ENCODE results near the gene KAZN.

The KAZN gene

GRCh38 chr1:15065736-15066135 lies 467.3 kb downstream of the KAZN start:
- no peak overlapping the region for H3K4me3 ChIP-seq (ENCODE audit: low read depth, low read length)
- no peak for DNase-seq (ENCODE audit: low read depth)
- TF ChIP-seq CTCF (IDR thresholded peaks at IDR 0.05; ENCODE audit: low read depth, low read length, missing control alignments), result no peak

GRCh38 chr1:15066191-15066590 lies 467.7 kb downstream of the KAZN start:
- no peak for DNase-seq (ENCODE audit: low read depth)
- no peak overlapping the region for H3K4me3 ChIP-seq (ENCODE audit: low read depth, low read length)
- no peak for TF ChIP-seq CTCF (IDR thresholded peaks at IDR 0.05; ENCODE audit: low read depth, low read length, missing control alignments)

- no peak for TF ChIP-seq CTCF (IDR thresholded peaks at IDR 0.05; ENCODE audit: low read depth, low read length, missing control alignments)
- no peak overlapping the region for H3K4me3 ChIP-seq (ENCODE audit: low read depth, low read length)
- no peak for DNase-seq (ENCODE audit: low read depth)
Observed at GRCh38 chr1:15067148-15067547, 468.7 kb downstream of the KAZN start.

- no peak for TF ChIP-seq CTCF (IDR thresholded peaks at IDR 0.05; ENCODE audit: low read depth, low read length, missing control alignments)
- no peak overlapping the region for H3K4me3 ChIP-seq (ENCODE audit: low read depth, low read length)
- no peak for DNase-seq (ENCODE audit: low read depth)
Observed at GRCh38 chr1:15068152-15068551, 469.7 kb downstream of the KAZN start.

GRCh38 chr1:15068997-15069396 lies 470.5 kb downstream of the KAZN start:
- no peak for TF ChIP-seq CTCF (IDR thresholded peaks at IDR 0.05; ENCODE audit: low read depth, low read length, missing control alignments)
- no peak for DNase-seq (ENCODE audit: low read depth)
- H3K4me3 ChIP-seq (ENCODE audit: low read depth, low read length), result no peak overlapping the region

- H3K4me3 ChIP-seq (ENCODE audit: low read depth, low read length), result no peak overlapping the region
- DNase-seq (ENCODE audit: low read depth), result no peak
- TF ChIP-seq CTCF (IDR thresholded peaks at IDR 0.05; ENCODE audit: low read depth, low read length, missing control alignments), result no peak
Observed at GRCh38 chr1:15070145-15070748, 471.8 kb downstream of the KAZN start.

- no peak overlapping the region for H3K4me3 ChIP-seq (ENCODE audit: low read depth, low read length)
- DNase-seq (ENCODE audit: low read depth), result no peak
- no peak for TF ChIP-seq CTCF (IDR thresholded peaks at IDR 0.05; ENCODE audit: low read depth, low read length, missing control alignments)
Observed at GRCh38 chr1:15071936-15072335, 473.5 kb downstream of the KAZN start.

Data from GM12864 (cell line).